Neural cell (in vitro differentiated cells): Measurements from ENCODE around the gene EEF1AKMT3. TPM values are rescaled to one million over a fixed set of nuclear protein-coding genes. Genes with fewer than 3 reads are reported as not detected.

Experiments
- H2AFZ ChIP-seq: fragments of 200-600, 300-800 bp; sonication (generic), shearing (Covaris generic); 2 replicates; pipeline ENCODE4 v1.6.0; 2014; ENCODE audit warnings: low read depth, mild to moderate bottlenecking, antibody characterized with exemption, low read length, moderate library complexity
- H3F3A ChIP-seq: fragments of 200-600 bp; shearing (Covaris generic); 2 replicates; pipeline ENCODE4 v1.6.1; 2016; ENCODE audit warnings: mild to moderate bottlenecking, moderate library complexity, mixed read lengths, antibody characterized with exemption, low read length; ENCODE audit not compliant: insufficient read depth, poor library complexity, severe bottlenecking
- H3K27ac ChIP-seq: fragments of 200-600, 300-800 bp; sonication (generic), shearing (Covaris generic); 2 replicates; pipeline ENCODE4 v1.5.1; 2014; ENCODE audit warnings: mild to moderate bottlenecking, low read length, moderate library complexity
- H3K27me3 ChIP-seq: fragments of 300-800, 200-600 bp; sonication (generic), shearing (Covaris generic); 2 replicates; pipeline ENCODE4 v1.6.0; 2014; ENCODE audit warnings: mild to moderate bottlenecking, low read depth, low read length, moderate library complexity; ENCODE audit not compliant: insufficient read depth
- H3K36me3 ChIP-seq: fragments of 300-800, 200-600 bp; sonication (generic), shearing (Covaris generic); 2 replicates; pipeline ENCODE4 v1.5.1; 2014; ENCODE audit warnings: mild to moderate bottlenecking, antibody characterized with exemption, low read length, moderate library complexity; ENCODE audit not compliant: insufficient read depth
- H3K4me2 ChIP-seq: fragments of 300-800, 200-600 bp; sonication (generic), shearing (Covaris generic); 2 replicates; pipeline ENCODE4 v1.6.0; 2014; ENCODE audit warnings: mild to moderate bottlenecking, low read length
- H3K4me3 ChIP-seq: fragments of 300-800, 200-600 bp; sonication (generic), shearing (Covaris generic); 2 replicates; pipeline ENCODE4 v1.5.1; 2014; ENCODE audit warnings: mild to moderate bottlenecking, low read length, moderate library complexity
- H3K79me2 ChIP-seq: fragments of 200-600 bp; shearing (Covaris generic); replicated peaks from 2 replicates; pipeline ENCODE4 v1.6.0; 2014; ENCODE audit warnings: mild to moderate bottlenecking, low read length, moderate library complexity; ENCODE audit not compliant: insufficient read depth
- H3K9ac ChIP-seq: fragments of 300-800, 200-600 bp; sonication (generic), shearing (Covaris generic); 2 replicates; pipeline ENCODE4 v1.6.1; 2016; ENCODE audit warnings: mild to moderate bottlenecking, low read length, mixed read lengths
- H3K9me2 ChIP-seq: fragments of 200-600 bp; shearing (Covaris generic); 2 replicates; pipeline ENCODE4 v1.6.1; 2016; ENCODE audit warnings: mild to moderate bottlenecking, low read length, mixed read lengths; ENCODE audit not compliant: insufficient read depth
- H3K9me3 ChIP-seq: fragments of 200-600, 300-800 bp; sonication (generic), shearing (Covaris generic); 2 replicates; pipeline ENCODE4 v1.6.1; 2016; ENCODE audit warnings: mild to moderate bottlenecking, mixed run types, low read length, moderate library complexity, mixed read lengths
- H4K20me1 ChIP-seq: fragments of 200-600 bp; shearing (Covaris generic); 2 replicates; pipeline ENCODE4 v1.6.1; 2016; ENCODE audit warnings: mild to moderate bottlenecking, mixed run types; ENCODE audit not compliant: insufficient read depth
- EP300 ChIP-seq: fragments of 450-650 bp; conservative IDR thresholded peaks from 2 replicates; pipeline ENCODE4 v1.6.1; 2014; ENCODE audit warnings: antibody characterized with exemption, mild to moderate bottlenecking, moderate library complexity; ENCODE audit not compliant: poor library complexity, severe bottlenecking
- EZH2 ChIP-seq: fragments of 200-600, 300-800 bp; shearing (Covaris generic), sonication (generic); IDR thresholded peaks from 2 replicates; pipeline ENCODE4 v1.6.1; 2014; ENCODE audit warnings: antibody characterized with exemption, low read length, borderline replicate concordance, mild to moderate bottlenecking; ENCODE audit not compliant: insufficient read depth, poor library complexity, severe bottlenecking
- MXI1 ChIP-seq: fragments of 450-650 bp; conservative IDR thresholded peaks from 2 replicates; pipeline ENCODE4 v1.6.1; 2014; ENCODE audit warnings: antibody characterized with exemption, mild to moderate bottlenecking; ENCODE audit not compliant: poor library complexity, severe bottlenecking
- POLR2AphosphoS5 ChIP-seq: IDR thresholded peaks from 2 replicates; pipeline ENCODE4 v1.6.1; 2012
- RAD21 ChIP-seq: fragments of 450-650 bp; conservative IDR thresholded peaks from 2 replicates; pipeline ENCODE4 v1.6.1; 2014; ENCODE audit warnings: antibody characterized with exemption, mild to moderate bottlenecking, moderate library complexity
- SMC3 ChIP-seq: fragments of 450-650 bp; conservative IDR thresholded peaks from 2 replicates; pipeline ENCODE4 v1.6.1; 2014; ENCODE audit warnings: antibody characterized with exemption, mild to moderate bottlenecking, moderate library complexity; ENCODE audit not compliant: poor library complexity
- TAF1 ChIP-seq: IDR thresholded peaks from 2 replicates; pipeline ENCODE4 v1.6.1; 2012; ENCODE audit warnings: low read depth
- polyA plus RNA-seq: library from polyadenylated mRNA; depleted of rRNA; stranded (reverse); fragments of >200 nt; gene quantifications from 2 replicates; pipeline ENCODE4 v1.2.3, GENCODE V29; 2014
- TF ChIP-seq, protein P1 (sequence below): fragments of 450-650 bp; IDR thresholded peaks from 2 replicates; pipeline ENCODE4 v1.5.1; 2014; ENCODE audit warnings: antibody characterized with exemption, mild to moderate bottlenecking, moderate library complexity; ENCODE audit not compliant: poor library complexity, severe bottlenecking
- TF ChIP-seq, protein P2 (sequence below): IDR thresholded peaks from 2 replicates; pipeline ENCODE4 v1.6.1; 2012; ENCODE audit warnings: borderline replicate concordance

Gene EEF1AKMT3
- polyA plus RNA-seq, 1 donor from 2014 or later = 1.6 TPM

DNA sequence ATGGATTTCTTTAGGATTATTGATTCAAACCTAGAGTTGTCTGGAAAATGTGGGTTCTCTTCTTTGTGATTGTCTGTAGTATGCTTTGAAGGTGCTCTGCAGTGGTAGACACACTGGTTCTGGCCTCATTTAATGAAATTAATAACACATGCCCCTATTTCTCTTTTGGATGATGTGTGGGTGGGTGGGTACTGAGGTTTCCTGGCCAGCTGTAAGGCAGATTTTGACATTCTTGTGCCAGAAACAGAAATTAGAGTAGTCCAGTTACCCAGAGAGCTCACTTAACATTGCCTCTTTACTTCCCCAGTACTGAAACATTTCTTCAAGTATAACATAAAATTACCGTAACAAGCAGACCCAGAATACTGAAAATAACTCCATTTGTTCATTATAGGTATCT is 24.6 kb downstream of the EEF1AKMT3 start:
- Histone ChIP-seq H4K20me1 (no peaks in the 10 kb centered on the region), H3K9me3 (no peaks in the 10 kb centered on the region), H3K4me2 (no peak overlapping the region), H3K27me3 (no peaks in the 10 kb centered on the region), H3K9me2 (no peaks in the 10 kb centered on the region), H3K36me3 (no peaks in the 10 kb centered on the region), H3K4me3 (no peak overlapping the region), H3K79me2 (no peaks in the 10 kb centered on the region), H3K27ac (no peak overlapping the region), H2AFZ (no peak overlapping the region), H3F3A (no peaks in the 10 kb centered on the region), H3K9ac (no peak overlapping the region)
- TF ChIP-seq EZH2 (no peak), MXI1 (no peak), SMC3 (no peak), TAF1 (no peak), EP300 (no peak), POLR2AphosphoS5 (no peak), RAD21 (no peak)
- TF ChIP-seq, protein P1, sequence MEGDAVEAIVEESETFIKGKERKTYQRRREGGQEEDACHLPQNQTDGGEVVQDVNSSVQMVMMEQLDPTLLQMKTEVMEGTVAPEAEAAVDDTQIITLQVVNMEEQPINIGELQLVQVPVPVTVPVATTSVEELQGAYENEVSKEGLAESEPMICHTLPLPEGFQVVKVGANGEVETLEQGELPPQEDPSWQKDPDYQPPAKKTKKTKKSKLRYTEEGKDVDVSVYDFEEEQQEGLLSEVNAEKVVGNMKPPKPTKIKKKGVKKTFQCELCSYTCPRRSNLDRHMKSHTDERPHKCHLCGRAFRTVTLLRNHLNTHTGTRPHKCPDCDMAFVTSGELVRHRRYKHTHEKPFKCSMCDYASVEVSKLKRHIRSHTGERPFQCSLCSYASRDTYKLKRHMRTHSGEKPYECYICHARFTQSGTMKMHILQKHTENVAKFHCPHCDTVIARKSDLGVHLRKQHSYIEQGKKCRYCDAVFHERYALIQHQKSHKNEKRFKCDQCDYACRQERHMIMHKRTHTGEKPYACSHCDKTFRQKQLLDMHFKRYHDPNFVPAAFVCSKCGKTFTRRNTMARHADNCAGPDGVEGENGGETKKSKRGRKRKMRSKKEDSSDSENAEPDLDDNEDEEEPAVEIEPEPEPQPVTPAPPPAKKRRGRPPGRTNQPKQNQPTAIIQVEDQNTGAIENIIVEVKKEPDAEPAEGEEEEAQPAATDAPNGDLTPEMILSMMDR = no peak
- TF ChIP-seq, protein P2, sequence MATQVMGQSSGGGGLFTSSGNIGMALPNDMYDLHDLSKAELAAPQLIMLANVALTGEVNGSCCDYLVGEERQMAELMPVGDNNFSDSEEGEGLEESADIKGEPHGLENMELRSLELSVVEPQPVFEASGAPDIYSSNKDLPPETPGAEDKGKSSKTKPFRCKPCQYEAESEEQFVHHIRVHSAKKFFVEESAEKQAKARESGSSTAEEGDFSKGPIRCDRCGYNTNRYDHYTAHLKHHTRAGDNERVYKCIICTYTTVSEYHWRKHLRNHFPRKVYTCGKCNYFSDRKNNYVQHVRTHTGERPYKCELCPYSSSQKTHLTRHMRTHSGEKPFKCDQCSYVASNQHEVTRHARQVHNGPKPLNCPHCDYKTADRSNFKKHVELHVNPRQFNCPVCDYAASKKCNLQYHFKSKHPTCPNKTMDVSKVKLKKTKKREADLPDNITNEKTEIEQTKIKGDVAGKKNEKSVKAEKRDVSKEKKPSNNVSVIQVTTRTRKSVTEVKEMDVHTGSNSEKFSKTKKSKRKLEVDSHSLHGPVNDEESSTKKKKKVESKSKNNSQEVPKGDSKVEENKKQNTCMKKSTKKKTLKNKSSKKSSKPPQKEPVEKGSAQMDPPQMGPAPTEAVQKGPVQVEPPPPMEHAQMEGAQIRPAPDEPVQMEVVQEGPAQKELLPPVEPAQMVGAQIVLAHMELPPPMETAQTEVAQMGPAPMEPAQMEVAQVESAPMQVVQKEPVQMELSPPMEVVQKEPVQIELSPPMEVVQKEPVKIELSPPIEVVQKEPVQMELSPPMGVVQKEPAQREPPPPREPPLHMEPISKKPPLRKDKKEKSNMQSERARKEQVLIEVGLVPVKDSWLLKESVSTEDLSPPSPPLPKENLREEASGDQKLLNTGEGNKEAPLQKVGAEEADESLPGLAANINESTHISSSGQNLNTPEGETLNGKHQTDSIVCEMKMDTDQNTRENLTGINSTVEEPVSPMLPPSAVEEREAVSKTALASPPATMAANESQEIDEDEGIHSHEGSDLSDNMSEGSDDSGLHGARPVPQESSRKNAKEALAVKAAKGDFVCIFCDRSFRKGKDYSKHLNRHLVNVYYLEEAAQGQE = no peak

DNA sequence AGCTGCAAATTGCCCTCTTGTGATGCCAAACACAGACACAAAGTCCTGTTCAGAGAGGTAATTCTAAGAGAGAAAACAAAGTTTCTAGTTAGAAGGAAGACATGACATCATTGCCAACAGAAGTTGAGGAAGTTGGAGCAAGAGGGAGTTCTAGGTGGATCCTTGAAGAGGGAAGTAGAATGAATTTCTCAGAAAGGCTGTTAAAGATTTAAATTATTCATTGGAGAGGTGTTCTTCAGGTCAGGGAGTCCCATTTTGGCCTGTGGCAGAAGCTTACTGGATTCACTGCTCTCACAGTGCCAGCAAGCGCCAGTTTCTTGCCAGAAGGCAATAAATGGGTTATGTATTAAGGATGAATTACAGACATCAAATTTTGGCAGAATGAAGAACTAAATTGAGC is 25.5 kb downstream of the EEF1AKMT3 start:
- no peaks in the 10 kb centered on the region for H4K20me1 ChIP-seq
- H3K27ac ChIP-seq = no peak overlapping the region
- H3K4me3 ChIP-seq = no peak overlapping the region
- no peaks in the 10 kb centered on the region for H3K79me2 ChIP-seq
- H3K27me3 ChIP-seq = no peaks in the 10 kb centered on the region
- H2AFZ ChIP-seq = no peak overlapping the region
- TF ChIP-seq POLR2AphosphoS5 = no peak
- no peak for TF ChIP-seq EP300
- TF ChIP-seq, protein P1 = no peak
- no peak for TF ChIP-seq RAD21
- TF ChIP-seq, protein P2 = no peak
- TF ChIP-seq EZH2 = no peak
- TF ChIP-seq TAF1 = no peak
- TF ChIP-seq SMC3 = no peak
- TF ChIP-seq MXI1 = no peak
- no peaks in the 10 kb centered on the region for H3F3A ChIP-seq
- H3K36me3 ChIP-seq = no peaks in the 10 kb centered on the region
- no peaks in the 10 kb centered on the region for H3K9me2 ChIP-seq
- no peaks in the 10 kb centered on the region for H3K9me3 ChIP-seq
- no peak overlapping the region for H3K9ac ChIP-seq
- no peak overlapping the region for H3K4me2 ChIP-seq
